COLO829 (cell line): ENCODE measurements around the gene DGKD.

Experiments
- DNase-seq: peaks from one replicate; pipeline ENCODE4 v3.0.0; 2012; ENCODE audit warnings: low spot score

DGKD gene

DNA sequence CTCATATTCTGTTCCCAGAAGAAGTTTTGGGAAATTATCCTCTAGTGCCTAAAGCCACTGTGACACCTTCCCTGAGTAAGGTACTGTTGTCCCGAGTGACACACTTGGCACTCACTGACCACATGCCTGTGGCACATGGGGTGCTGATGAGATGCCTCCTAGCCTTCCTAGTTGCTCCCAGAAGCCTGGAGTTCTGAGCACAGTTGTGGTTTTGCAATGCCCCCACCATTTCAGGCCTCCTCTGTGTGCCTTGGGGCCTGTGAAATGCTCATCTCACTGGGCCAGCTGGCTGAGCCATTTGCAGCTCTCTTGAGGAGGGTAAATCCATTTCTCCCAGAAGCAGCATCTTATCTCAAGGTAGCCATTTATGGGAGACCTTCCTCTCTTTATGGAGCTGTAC lies 91.8 kb downstream of the DGKD start:
- DNase-seq = no peak

- DNase-seq = no peak
These were observed 92.5 kb downstream of the DGKD start for GRCh38 chr2:233446606-233447305.

- DNase-seq = no peak
These were observed 93.4 kb downstream of the DGKD start for GRCh38 chr2:233447506-233448219.

- DNase-seq = no peak
These were observed 93.9 kb downstream of the DGKD start for GRCh38 chr2:233448220-233448559.

DNA sequence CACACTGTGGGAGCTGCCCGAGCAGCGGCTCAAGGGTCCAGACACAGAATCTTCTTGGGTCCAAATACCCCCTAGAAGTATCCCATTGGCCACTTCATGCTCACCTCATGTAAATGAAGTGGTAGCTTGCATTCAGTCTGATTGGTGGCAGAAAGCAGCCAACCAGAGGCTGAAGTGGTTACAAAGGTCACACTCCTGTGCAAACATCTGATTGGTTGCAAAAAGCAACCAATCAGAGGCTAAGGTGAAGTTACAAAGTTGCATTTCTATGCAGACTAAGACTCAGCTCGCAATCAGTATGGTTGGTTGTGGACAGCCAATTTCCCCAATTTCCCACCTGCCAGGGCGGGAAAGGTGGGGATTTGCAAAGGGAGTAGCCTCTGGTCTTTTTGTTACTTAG lies 94.3 kb downstream of the DGKD start:
- DNase-seq = no peak

GRCh38 chr2:233449081-233449901 lies 95.0 kb downstream of the DGKD start:
- peak; percentile 22 for DNase-seq

DNA sequence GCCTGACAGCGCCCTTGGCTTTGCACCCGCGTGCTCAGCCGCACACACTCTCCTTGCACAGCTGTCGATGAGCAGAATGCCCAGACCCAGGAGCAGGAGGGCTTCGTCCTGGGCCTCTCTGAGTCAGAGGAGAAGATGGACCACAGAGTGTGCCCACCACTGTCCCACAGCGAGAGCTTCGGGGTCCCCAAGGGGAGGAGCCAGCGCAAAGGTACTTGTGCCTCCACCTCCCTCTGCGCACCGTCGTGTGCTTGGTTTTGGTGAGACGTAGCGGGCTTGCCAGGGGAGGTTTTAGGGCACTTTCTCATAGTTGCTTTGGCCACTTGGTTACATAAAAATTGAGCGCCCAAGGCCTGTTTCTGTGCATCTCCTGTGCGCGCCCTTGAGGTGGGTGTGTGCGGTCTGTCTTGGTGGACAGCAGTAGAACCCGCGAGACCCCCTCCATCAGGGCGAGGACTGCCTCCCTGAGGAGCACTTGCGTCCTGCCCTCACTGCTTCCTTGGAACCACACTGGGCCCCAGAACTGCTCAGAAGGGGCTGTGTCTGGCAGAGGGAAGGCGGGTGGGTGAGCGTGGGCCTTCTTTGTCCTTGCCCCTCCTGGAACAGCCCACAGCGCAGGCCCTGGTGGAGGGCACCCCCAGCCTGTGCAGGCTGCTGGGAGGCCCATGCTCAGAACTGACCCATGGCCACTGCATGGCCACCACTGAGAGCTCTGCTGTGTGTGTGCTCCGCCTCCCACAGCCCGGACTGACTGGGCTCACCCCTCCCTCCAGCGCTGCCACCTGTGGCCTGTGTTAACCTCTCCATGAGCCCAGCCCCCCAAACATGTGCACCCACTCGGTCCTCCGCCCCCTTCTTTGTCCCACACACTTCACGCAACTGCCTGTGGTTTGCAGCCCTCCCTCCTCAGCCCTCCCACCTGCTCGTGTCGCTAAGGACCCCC lies 95.9 kb downstream of the DGKD start:
- DNase-seq = no peak

DNA sequence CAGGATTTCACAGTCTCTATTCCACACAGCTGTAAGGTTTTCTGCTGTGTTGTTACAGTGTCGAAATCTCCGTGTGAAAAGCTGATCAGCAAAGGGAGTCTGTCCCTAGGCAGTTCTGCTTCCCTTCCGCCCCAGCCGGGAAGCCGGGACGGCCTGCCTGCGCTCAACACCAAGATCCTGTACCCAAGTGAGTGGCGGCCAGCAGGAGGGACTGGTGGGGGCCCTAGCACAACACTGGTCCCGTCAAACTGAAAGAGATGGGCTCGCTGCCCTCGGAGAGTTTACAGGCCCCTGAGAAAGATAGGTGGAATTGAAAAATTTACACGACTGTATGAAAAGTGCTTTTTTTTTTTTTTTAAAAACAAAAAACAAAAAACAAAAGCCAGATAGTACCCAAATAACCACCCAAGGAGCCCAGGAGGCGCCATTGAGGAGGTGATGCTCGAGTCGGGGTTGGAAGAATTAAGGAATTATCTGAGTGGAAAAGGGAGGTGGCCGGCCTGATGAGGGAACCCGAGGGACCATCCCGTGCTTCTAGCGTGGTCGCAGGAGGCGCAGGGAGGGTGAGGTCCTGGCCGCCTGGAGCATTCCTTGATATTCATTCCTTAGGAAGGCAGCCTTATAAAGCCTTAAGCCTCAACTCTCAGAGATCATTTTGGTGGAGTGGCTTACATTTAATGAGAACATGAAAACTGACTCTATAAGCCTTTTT lies 96.7 kb downstream of the DGKD start:
- no peak for DNase-seq

GRCh38 chr2:233451950-233452349 lies 97.7 kb downstream of the DGKD start:
- DNase-seq = no peak

GRCh38 chr2:233453111-233453915 lies 99.0 kb downstream of the DGKD start:
- no peak for DNase-seq

- DNase-seq = no peak
These were observed 99.6 kb downstream of the DGKD start for GRCh38 chr2:233453916-233454315.

- DNase-seq = no peak
These were observed 100.7 kb downstream of the DGKD start for GRCh38 chr2:233455006-233455405.

- no peak for DNase-seq
These were observed 101.2 kb downstream of the DGKD start for GRCh38 chr2:233455491-233455890.

GRCh38 chr2:233456111-233456510 lies 101.8 kb downstream of the DGKD start:
- no peak for DNase-seq

DNA sequence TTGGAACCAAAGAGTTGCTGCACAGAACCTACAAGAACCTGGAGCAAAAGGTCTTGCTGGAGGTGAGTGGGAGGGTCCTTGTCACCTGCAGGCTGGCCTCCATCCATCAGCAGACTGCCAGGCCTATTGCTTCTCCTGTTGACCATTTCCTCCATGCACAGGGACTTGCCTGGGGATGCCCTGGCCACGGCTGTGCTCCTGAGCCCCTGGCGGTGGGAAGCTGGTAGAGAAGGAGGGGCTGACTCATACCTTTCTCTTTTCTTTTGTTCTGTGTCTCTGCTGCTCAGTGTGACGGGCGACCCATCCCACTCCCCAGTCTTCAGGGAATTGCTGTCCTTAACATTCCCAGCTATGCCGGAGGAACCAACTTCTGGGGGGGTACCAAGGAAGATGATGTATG lies 102.6 kb downstream of the DGKD start:
- no peak for DNase-seq

DNA sequence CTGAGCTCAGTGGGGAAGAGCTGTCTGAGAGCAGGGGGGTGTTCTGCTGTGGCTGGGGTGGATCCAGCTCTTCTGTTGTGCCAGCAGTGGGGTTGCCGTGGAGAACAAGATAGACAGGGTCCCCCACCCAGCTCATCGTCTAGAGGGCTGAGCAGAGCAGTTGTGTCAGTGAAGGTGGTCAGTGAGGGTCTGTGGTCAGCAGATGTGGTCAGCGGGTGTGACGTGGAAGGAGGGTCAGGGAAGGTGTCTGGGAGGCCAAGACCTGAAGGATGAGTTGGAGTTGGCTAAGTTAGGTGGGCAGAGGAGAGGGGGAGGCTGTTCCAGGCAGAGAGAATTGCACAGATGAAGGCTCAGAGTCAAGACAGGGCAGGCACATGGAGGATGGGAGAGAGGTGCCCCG lies 103.1 kb downstream of the DGKD start:
- no peak for DNase-seq

DNA sequence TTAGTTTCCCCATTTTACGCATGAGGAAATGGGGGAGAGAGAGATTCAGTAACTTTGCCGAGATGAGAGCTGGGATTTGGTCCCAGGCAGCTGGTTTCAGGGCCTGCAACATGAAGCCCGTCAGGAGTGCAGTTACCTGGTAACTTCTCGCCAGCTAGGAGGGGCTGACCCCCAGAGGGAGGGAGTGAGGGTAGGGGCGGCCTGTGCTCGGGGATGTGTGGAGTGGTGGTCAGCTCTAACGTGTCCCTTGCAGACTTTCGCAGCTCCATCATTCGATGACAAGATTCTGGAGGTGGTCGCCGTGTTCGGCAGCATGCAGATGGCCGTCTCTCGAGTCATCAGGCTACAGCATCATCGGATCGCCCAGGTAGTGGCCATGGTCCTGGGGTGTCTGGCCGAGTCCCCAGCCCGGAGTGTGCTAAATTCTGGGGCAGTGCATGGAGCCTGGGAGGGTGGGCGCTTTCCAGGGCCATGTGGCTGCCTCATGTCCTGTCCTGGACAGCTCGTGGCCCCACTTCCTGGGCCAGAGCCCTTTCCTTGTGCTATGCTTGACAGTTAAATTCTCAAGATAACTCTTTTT lies 103.8 kb downstream of the DGKD start:
- no peak for DNase-seq

GRCh38 chr2:233458826-233459225 lies 104.5 kb downstream of the DGKD start:
- DNase-seq = no peak

DNA sequence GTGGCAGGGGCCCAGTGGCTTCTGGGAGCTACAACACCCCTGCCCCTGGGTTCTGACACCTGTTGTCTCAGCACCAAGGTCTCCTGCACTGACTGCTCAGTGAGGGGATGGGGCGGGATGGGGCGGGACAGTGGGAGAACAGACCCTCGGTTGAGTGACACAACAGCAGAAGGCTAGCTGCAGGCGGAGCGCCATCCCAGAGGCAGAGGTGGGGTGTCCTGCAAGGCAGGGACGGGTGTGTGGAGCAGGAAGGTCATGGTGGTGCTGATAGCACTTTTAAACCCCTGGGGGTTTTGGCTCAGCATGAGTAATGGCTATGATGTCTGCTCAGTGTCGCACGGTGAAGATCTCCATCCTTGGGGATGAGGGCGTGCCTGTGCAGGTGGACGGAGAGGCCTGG lies 105.1 kb downstream of the DGKD start:
- DNase-seq = no peak
